Hippocampal formation (tissue), 2 donors: ENCODE results near the gene GSTA5.
"Not testable (repeated sequence)": the region's sequence is repeated elsewhere in the genome, so short reads cannot be mapped to it uniquely, and the experiment has no call there.

Experiments
- DNase-seq, 2 donors: peaks; one replicate each; lab custom pipeline; 2025; lab: John Stamatoyannopoulos, UW

Gene GSTA5

GRCh38 chr6:52834481-52834880 is 6.1 kb downstream of the GSTA5 start:
- no peak for DNase-seq

GRCh38 chr6:52830869-52831268 is 9.7 kb downstream of the GSTA5 start:
- DNase-seq, result not testable (repeated sequence)

- no peak for DNase-seq
Measured at GRCh38 chr6:52829046-52829817, 11.4 kb downstream of the GSTA5 start.

GRCh38 chr6:52828621-52829020 is 12.0 kb downstream of the GSTA5 start:
- not testable (repeated sequence) for DNase-seq

- DNase-seq, result not testable (repeated sequence)
Measured at GRCh38 chr6:52827073-52827783, 13.4 kb downstream of the GSTA5 start.

- no peak for DNase-seq
Measured at GRCh38 chr6:52826513-52826912, 14.1 kb downstream of the GSTA5 start.

GRCh38 chr6:52825900-52826459 is 14.6 kb downstream of the GSTA5 start:
- not testable (repeated sequence) for DNase-seq

GRCh38 chr6:52825270-52825793 is 15.3 kb downstream of the GSTA5 start:
- DNase-seq, result not testable (repeated sequence)

- DNase-seq, result no peak
Measured at GRCh38 chr6:52821842-52822241, 18.8 kb downstream of the GSTA5 start.

GRCh38 chr6:52820198-52820597 is 20.4 kb downstream of the GSTA5 start:
- DNase-seq, result no peak

GRCh38 chr6:52815167-52816092 is 25.2 kb downstream of the GSTA5 start:
- DNase-seq, result no peak

- not testable (repeated sequence) for DNase-seq
Measured at GRCh38 chr6:52814545-52814944, 26.1 kb downstream of the GSTA5 start.

- not testable (repeated sequence) for DNase-seq
Measured at GRCh38 chr6:52809777-52810176, 30.8 kb downstream of the GSTA5 start.

- DNase-seq, result no peak
Measured at GRCh38 chr6:52808660-52809059, 32.0 kb downstream of the GSTA5 start.

- DNase-seq, result not testable (repeated sequence)
Measured at GRCh38 chr6:52803668-52804255, 36.9 kb downstream of the GSTA5 start, which contains the start of gene GSTA1. Gene GSTA1, minus strand, starts transcription at chr6:52803816. Its CDS starts 4,549 bp downstream, at chr6:52799267.

- DNase-seq, result no peak
Measured at GRCh38 chr6:52802806-52803205, 37.8 kb downstream of the GSTA5 start.

- DNase-seq, result no peak
Measured at GRCh38 chr6:52801188-52801841, 39.3 kb downstream of the GSTA5 start.

- not testable (repeated sequence) for DNase-seq
Measured at GRCh38 chr6:52799272-52799671, 41.3 kb downstream of the GSTA5 start.

- DNase-seq, result not testable (repeated sequence)
Measured at GRCh38 chr6:52794366-52794765, 46.2 kb downstream of the GSTA5 start.

- DNase-seq, result no peak
Measured at GRCh38 chr6:52790861-52791260, 49.8 kb downstream of the GSTA5 start.
